GM13977 (cell line): ENCODE data around the gene MYBPC1.

ENCODE experiments used
- DNase-seq: peaks from one replicate; pipeline ENCODE4 v3.0.0; 2012; ENCODE audit warnings: low spot score
- CTCF ChIP-seq: IDR thresholded peaks from 2 replicates; pipeline ENCODE4 v1.5.1; 2012; ENCODE audit warnings: mild to moderate bottlenecking, control low read depth; ENCODE audit not compliant: insufficient read depth; ENCODE audit errors: extremely low read depth, missing control alignments
- in situ Hi-C: fragments of 300-500 bp; cut with MboI; formaldehyde crosslinking; loops from one replicate; pipeline ENCODE4 v1.12.0; 2022; ENCODE audit warnings: low sequenced_read_pairs, low pct_unique_long_range_greater_than_20kb, mixed read lengths, inconsistent platforms; ENCODE audit not compliant: unreplicated experiment

The MYBPC1 gene

GRCh38 chr12:101664992-101665391 is 70.2 kb downstream of the MYBPC1 start:
- DNase-seq, result no peak
- in situ Hi-C loops, result no loop called here
- TF ChIP-seq CTCF, result no peak

- in situ Hi-C loops, result no loop called here
- TF ChIP-seq CTCF, result no peak
- DNase-seq, result no peak
Measured at GRCh38 chr12:101666052-101666728, 71.4 kb downstream of the MYBPC1 start.

- no peak for TF ChIP-seq CTCF
- in situ Hi-C loops, result no loop called here
- DNase-seq, result no peak
Measured at GRCh38 chr12:101667591-101667990, 72.8 kb downstream of the MYBPC1 start.

- peak; percentile 23 for DNase-seq
- in situ Hi-C loops, result no loop called here
- peak; percentile 56 for TF ChIP-seq CTCF
Measured at GRCh38 chr12:101670007-101670671, 75.4 kb downstream of the MYBPC1 start.

- DNase-seq, result peak; percentile 12
- TF ChIP-seq CTCF, result no peak
- in situ Hi-C loops, result no loop called here
Measured at GRCh38 chr12:101671157-101671791, 76.5 kb downstream of the MYBPC1 start.

- no peak for TF ChIP-seq CTCF
- DNase-seq, result no peak
- in situ Hi-C loops, result no loop called here
Measured at GRCh38 chr12:101671833-101672232, 77.1 kb downstream of the MYBPC1 start.
